Heart right ventricle (tissue), 16 donors: ENCODE measurements around the gene GFAP. TPM values are rescaled to one million over a fixed set of nuclear protein-coding genes. Genes with fewer than 3 reads are reported as not detected.

Source experiments
- ATAC-seq, 8 donors: fragments of 200-7000 bp; cut with Tn5 transposase; one replicate each; pipeline ENCODE4 v1.9.1; 2020; ENCODE audit warnings: mild to moderate bottlenecking in 8 of 8, moderate library complexity in 8 of 8, moderate number of reproducible peaks in 1 of 8
- DNase-seq, 2 donors: peaks; one replicate each; pipeline ENCODE4 v3.0.0-alpha.2; 2020
- H3K27ac ChIP-seq, 10 donors: fragments of 200-600 bp; sonication (generic) in 2 of 10; one replicate each; pipeline versions ENCODE4 v1.5.0 to v1.8.0; 2020 to 2022; ENCODE audit warnings: mild to moderate bottlenecking in 3 of 10
- H3K27me3 ChIP-seq, 7 donors: fragments of 200-600 bp; one replicate each; pipeline ENCODE4 v1.8.0; 2021 to 2022; ENCODE audit warnings: mild to moderate bottlenecking in 2 of 7
- H3K36me3 ChIP-seq, 9 donors: fragments of 200-600 bp; sonication (generic) in 1 of 9; one replicate each; pipeline versions ENCODE4 v1.5.0 to v1.8.0; 2020 to 2022; ENCODE audit warnings: mild to moderate bottlenecking in 2 of 9
- H3K4me1 ChIP-seq, 9 donors: fragments of 200-600 bp; sonication (generic) in 1 of 9; one replicate each; pipeline versions ENCODE4 v1.5.0 to v1.8.0; 2020 to 2022; ENCODE audit warnings: mild to moderate bottlenecking in 4 of 9
- H3K4me3 ChIP-seq, 10 donors: fragments of 200-600 bp; sonication (generic) in 2 of 10; one replicate each; pipeline versions ENCODE4 v1.5.0 to v1.8.0; 2020 to 2022; ENCODE audit warnings: mild to moderate bottlenecking in 7 of 10, moderate library complexity in 2 of 10
- H3K9me3 ChIP-seq, 11 donors: fragments of 200-600 bp in 10 of 11; sonication (generic) in 2 of 11; one replicate each; pipeline versions ENCODE4 v1.5.0 to v1.8.0; 2013 to 2022; ENCODE audit warnings: mild to moderate bottlenecking in 2 of 11, control low read depth in 1 of 11, moderate library complexity in 1 of 11
- WGBS, 2 donors: extraction: QIAGEN DNeasy Blood & Tissue Kit; methylation state at CpG; one replicate each; pipeline ENCODE4 v1.1.7; 2013; ENCODE audit warnings: inconsistent platforms in 1 of 2; 5-methylcytosine and 5-hydroxymethylcytosine counted together
- intact Hi-C, 10 donors: fragments of 100-400 bp; cut with DNase I; formaldehyde crosslinking; loops; one replicate each; pipeline versions ENCODE4 v1.11.1 to v1.14.2; 2022
- polyA plus RNA-seq, 2 donors: library from polyadenylated mRNA; stranded (reverse); fragments of 200-250 nt; gene quantifications; one replicate each; pipeline ENCODE4 v1.2.3, GENCODE V29; 2013
- total RNA-seq, 10 donors: library from RNA; stranded (reverse); fragmentation: NEBNext Ultra II Directional in 3 of 10; extraction: Animal tissue kit (Norgen Biotek cat#: 25700) in 3 of 10; gene quantifications; one replicate each; pipeline versions ENCODE4 v1.2.1 to v1.2.4, GENCODE V29; 2021 to 2023
- TF ChIP-seq, protein P1 (sequence below), 9 donors: fragments of 200-600 bp; sonication (generic) in 2 of 9; IDR thresholded peaks; one replicate each; pipeline versions ENCODE4 v1.5.0 to v1.8.0; 2021 to 2022; ENCODE audit warnings: antibody characterized with exemption in 9 of 9, mild to moderate bottlenecking in 5 of 9, moderate library complexity in 1 of 9
- donor health status: Arrhythmogenic right ventricular cardiomyopathy.
- donor health status: ischemic (EF 13 %, LVEDD 7.1; RV severe dilation, severe dysfunction).
- donor health status: healthy with polysubstance abuse.
- donor health status: DM: no; HTN: yes; CAD: no.
- donor health status: DM: no; HTN: no; CAD: no.
- donor health status: ischemic (EF 25% LVEDD 6.9; RV normal size, moderate dysfunction).
- donor health status: ischemic (EF 25% LVEDD 5.7; RV mildly dilated, moderate dysfunction).
- donor health status: healthy.
- donor health status: DM: yes; HTN: yes; CAD: no.
- donor health status: Ischemic cardiomyopathy.
- donor health status: ischemic (EF 35%, LVEDD 5.7; RV mildly dilated, moderate dysfunction).
- donor health status: nonischemic (EF 11% LVEDD 7.7; RV severe dilation, severe dysfunction).
- donor health status: DM: yes; HTN: yes; CAD: no.
- donor health status: PGD.
- donor health status: ischemic (EF 29% LVEDD 5.4; RV normal size, mild dysfunction).
- donor health status: nonischemic (EF 23%, LVEDD 6.1; RV moderate dilation, normal function).

GFAP gene
- total and polyA plus RNA-seq, 12 donors = 2.1 to 8.6 (median 7.1) TPM

- WGBS, 2 donors = 52 to 67% methylated on average over 1 of the region's 1 CpG
- ATAC-seq (no peak), DNase-seq (no peak)
- H3K4me1 ChIP-seq = peaks cover 0 to 10% (median 5%) of the 10 kb centered on the region in 9 donors
- H3K36me3 ChIP-seq = peaks cover 0 to 10% (median 0%) of the 10 kb centered on the region in 9 donors
- no peak overlapping the region for H3K27ac ChIP-seq
- H3K4me3 ChIP-seq = no peak overlapping the region
- TF ChIP-seq, protein P1, sequence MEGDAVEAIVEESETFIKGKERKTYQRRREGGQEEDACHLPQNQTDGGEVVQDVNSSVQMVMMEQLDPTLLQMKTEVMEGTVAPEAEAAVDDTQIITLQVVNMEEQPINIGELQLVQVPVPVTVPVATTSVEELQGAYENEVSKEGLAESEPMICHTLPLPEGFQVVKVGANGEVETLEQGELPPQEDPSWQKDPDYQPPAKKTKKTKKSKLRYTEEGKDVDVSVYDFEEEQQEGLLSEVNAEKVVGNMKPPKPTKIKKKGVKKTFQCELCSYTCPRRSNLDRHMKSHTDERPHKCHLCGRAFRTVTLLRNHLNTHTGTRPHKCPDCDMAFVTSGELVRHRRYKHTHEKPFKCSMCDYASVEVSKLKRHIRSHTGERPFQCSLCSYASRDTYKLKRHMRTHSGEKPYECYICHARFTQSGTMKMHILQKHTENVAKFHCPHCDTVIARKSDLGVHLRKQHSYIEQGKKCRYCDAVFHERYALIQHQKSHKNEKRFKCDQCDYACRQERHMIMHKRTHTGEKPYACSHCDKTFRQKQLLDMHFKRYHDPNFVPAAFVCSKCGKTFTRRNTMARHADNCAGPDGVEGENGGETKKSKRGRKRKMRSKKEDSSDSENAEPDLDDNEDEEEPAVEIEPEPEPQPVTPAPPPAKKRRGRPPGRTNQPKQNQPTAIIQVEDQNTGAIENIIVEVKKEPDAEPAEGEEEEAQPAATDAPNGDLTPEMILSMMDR (IDR thresholded peaks at IDR 0.05) = no peak
- H3K27me3 ChIP-seq = no peaks in the 10 kb centered on the region
- peaks cover 0 to 9% (median 0%) of the 10 kb centered on the region in 11 donors for H3K9me3 ChIP-seq
- intact Hi-C loops = no loop called here
Observed at GRCh38 chr17:44940768-44941167, 25.5 kb upstream of the GFAP start.

GRCh38 chr17:44940317-44940716 is 25.0 kb upstream of the GFAP start:
- Histone ChIP-seq H3K9me3 (peaks cover 0 to 9% (median 0%) of the 10 kb centered on the region in 11 donors), H3K27ac (no peak overlapping the region), H3K27me3 (no peaks in the 10 kb centered on the region), H3K4me3 (no peak overlapping the region), H3K4me1 (peaks cover 0 to 10% (median 5%) of the 10 kb centered on the region in 9 donors), H3K36me3 (peaks cover 0 to 14% (median 0%) of the 10 kb centered on the region in 9 donors)
- TF ChIP-seq, protein P1 (IDR thresholded peaks at IDR 0.05) = no peak
- no peak for ATAC-seq
- 48 to 63% methylated on average over 4 of the region's 4 CpGs for WGBS, 2 donors
- intact Hi-C loops = no loop called here
- DNase-seq = no peak

DNA sequence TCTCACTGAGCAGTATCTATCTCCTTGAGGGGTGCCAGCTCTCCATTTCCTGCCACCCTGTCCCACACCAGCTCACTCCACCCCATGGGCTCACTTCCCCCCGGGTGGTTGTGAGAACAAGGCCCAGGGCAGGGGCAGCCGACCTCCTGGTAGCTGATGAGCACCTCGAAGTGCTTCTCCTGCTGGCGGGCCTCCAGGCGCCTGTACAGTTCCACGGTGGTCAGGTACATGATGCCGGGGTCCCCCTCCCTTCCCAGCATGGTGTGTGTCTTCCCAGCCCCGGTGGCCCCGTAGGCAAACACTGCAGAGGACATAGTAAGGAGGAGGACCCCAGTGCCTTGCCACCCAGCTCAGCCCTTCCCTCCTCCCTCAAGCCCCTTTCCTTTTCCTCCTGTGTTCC is 19.8 kb upstream of the GFAP start:
- H3K27ac ChIP-seq = no peak overlapping the region
- no peaks in the 10 kb centered on the region for H3K27me3 ChIP-seq
- H3K4me3 ChIP-seq = no peak overlapping the region
- ATAC-seq (no peak), DNase-seq (no peak)
- peaks cover 0 to 26% (median 6%) of the 10 kb centered on the region in 9 donors for H3K4me1 ChIP-seq
- WGBS, 2 donors = 95 to 97% methylated on average over 9 of the region's 9 CpGs
- TF ChIP-seq, protein P1 (IDR thresholded peaks at IDR 0.05) = no peak
- peaks cover 0 to 9% (median 0%) of the 10 kb centered on the region in 11 donors for H3K9me3 ChIP-seq
- H3K36me3 ChIP-seq = peaks cover 0 to 60% (median 0%) of the 10 kb centered on the region in 9 donors
- intact Hi-C loops = loop anchor here in 1 of 10 donors (1.0 kb wide), 1 partner anchor 20 kb away; no protein-coding TSS in a partner anchor

DNA sequence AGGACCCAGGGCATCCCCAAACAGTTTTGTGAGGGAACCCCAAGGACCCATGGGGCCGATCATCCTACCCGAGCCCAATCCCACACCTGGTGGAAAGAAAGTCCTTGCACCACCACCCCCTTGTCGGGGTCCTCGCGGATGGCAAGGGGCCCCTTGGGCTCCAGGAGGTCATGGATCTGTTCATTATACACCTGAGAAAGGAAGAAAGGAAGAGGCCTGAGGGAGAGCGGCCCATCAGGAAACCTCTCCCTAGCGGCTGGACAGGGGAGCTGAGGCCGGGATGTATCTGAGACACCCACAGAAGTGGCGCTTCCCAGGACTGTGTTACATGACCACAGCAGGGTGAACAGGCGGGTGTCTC is 19.4 kb upstream of the GFAP start:
- no peak for ATAC-seq
- Histone ChIP-seq H3K4me3 (no peak overlapping the region), H3K27ac (no peak overlapping the region), H3K9me3 (peaks cover 0 to 9% (median 0%) of the 10 kb centered on the region in 11 donors), H3K36me3 (peaks cover 0 to 64% (median 0%) of the 10 kb centered on the region in 9 donors), H3K4me1 (peaks cover 0 to 23% (median 6%) of the 10 kb centered on the region in 9 donors), H3K27me3 (no peaks in the 10 kb centered on the region)
- no peak for DNase-seq
- intact Hi-C loops = loop anchor here in 1 of 10 donors (1.0 kb wide), 1 partner anchor 21 kb away; no protein-coding TSS in a partner anchor
- 97% methylated on average over 10 of the region's 10 CpGs for WGBS, 2 donors
- TF ChIP-seq, protein P1 (IDR thresholded peaks at IDR 0.05) = no peak
